ENCODE measurements around the gene GRIFIN.

GRIFIN gene

DNA sequence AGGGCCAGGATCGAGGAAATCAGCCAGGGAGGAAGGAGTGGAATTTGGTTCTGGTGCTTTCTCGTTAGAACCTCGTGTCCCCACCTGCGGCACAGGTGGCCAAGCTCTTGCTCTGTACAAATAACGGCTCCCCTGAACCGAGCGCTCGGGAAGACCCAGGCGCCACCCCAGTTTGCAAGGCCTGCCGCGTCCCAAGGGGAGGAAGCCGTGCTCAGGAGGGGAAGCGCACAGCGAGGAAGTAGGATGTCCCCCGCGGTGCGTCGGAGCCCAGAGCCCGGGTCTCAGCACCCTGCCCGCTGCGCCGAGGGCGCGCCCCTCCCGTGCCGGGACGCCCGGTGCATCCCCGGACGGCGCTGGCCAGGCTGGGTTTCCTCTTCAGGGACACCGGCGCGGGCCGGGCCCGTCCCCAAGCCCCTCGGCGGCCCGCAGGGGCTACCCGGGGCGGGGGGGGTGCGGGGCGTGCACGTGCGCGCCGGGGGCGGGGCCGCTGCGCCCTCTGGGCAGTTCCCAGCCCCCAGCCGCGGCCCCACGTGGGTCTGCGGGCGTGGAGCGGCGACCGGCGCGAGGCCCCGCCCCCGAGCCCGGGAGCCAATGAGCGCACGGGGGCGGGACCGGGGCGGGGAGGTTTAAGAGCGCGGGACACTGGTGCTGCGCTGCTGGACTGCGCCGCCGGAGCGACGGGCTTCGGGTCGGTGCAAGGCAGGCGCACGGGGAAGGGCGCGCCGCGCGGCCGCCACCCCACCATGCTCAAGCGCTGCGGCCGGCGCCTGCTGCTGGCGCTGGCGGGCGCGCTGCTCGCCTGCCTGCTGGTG, 43.1 kb upstream of the GRIFIN start, which contains the start of gene LFNG:
LFNG (plus strand) TSS at position 656 of the 812 bp plus-strand sequence; CDS start at position 744, 88 bp downstream.
- Histone ChIP-seq H3F3A (ENCODE audit: control insufficient read depth, insufficient read depth) (no peaks in the 10 kb centered on the region; the same call in 1 of the 2 replicates), H3K4me2 (ENCODE audit: low read length) (peak within 1 kb of the TSS; percentile 88), H3K36me3 (ENCODE audit: control insufficient read depth, low read length) (no peaks in the 10 kb centered on the region), H3K9me3 (ENCODE audit: control insufficient read depth, insufficient read depth, low read length) (no peaks in the 10 kb centered on the region), H3K27me3 (ENCODE audit: control insufficient read depth, low read length) (peaks cover 65% of the 10 kb centered on the region), H3K79me2 (ENCODE audit: control insufficient read depth, low read length) (no peaks in the 10 kb centered on the region), H3K4me3 (ENCODE audit: low read length) (peak within 1 kb of the TSS; percentile 73), H4K20me1 (ENCODE audit: control insufficient read depth, insufficient read depth, low read depth, low read length) (peaks cover 5% of the 10 kb centered on the region; the same call in 1 of the 2 replicates), H3K4me1 (ENCODE audit: control insufficient read depth, low read length) (peaks cover 36% of the 10 kb centered on the region), H3K9me2 (replicated peaks; ENCODE audit: control insufficient read depth, low read length) (no peaks in the 10 kb centered on the region), H3K27ac (ENCODE audit: low read depth, low read length) (no peak within 1 kb of the TSS)
- TF ChIP-seq, protein P1, sequence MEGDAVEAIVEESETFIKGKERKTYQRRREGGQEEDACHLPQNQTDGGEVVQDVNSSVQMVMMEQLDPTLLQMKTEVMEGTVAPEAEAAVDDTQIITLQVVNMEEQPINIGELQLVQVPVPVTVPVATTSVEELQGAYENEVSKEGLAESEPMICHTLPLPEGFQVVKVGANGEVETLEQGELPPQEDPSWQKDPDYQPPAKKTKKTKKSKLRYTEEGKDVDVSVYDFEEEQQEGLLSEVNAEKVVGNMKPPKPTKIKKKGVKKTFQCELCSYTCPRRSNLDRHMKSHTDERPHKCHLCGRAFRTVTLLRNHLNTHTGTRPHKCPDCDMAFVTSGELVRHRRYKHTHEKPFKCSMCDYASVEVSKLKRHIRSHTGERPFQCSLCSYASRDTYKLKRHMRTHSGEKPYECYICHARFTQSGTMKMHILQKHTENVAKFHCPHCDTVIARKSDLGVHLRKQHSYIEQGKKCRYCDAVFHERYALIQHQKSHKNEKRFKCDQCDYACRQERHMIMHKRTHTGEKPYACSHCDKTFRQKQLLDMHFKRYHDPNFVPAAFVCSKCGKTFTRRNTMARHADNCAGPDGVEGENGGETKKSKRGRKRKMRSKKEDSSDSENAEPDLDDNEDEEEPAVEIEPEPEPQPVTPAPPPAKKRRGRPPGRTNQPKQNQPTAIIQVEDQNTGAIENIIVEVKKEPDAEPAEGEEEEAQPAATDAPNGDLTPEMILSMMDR (IDR thresholded peaks at IDR 0.05; ENCODE audit: low read depth, low read length, poor library complexity, severe bottlenecking): no peak
- no peak for TF ChIP-seq EZH2phosphoT487 (IDR thresholded peaks at IDR 0.05; ENCODE audit: borderline replicate concordance, low read length)

GRCh38 chr7:2518737-2519118, 42.5 kb upstream of the GRIFIN start:
- H3K4me1 ChIP-seq (ENCODE audit: control insufficient read depth, low read length): peaks cover 32% of the 10 kb centered on the region
- no peak for TF ChIP-seq EZH2phosphoT487 (IDR thresholded peaks at IDR 0.05; ENCODE audit: borderline replicate concordance, low read length)
- TF ChIP-seq, protein P1 (IDR thresholded peaks at IDR 0.05; ENCODE audit: low read depth, low read length, poor library complexity, severe bottlenecking): no peak
- H3K9me3 ChIP-seq (ENCODE audit: control insufficient read depth, insufficient read depth, low read length): no peaks in the 10 kb centered on the region
- peaks cover 59% of the 10 kb centered on the region for H3K27me3 ChIP-seq (ENCODE audit: control insufficient read depth, low read length)
- peak overlapping the region; percentile 73 for H3K4me3 ChIP-seq (ENCODE audit: low read length)
- H3K27ac ChIP-seq (ENCODE audit: low read depth, low read length): no peak overlapping the region
- H3K9me2 ChIP-seq (replicated peaks; ENCODE audit: control insufficient read depth, low read length): no peaks in the 10 kb centered on the region
- H3F3A ChIP-seq (ENCODE audit: control insufficient read depth, insufficient read depth): no peaks in the 10 kb centered on the region; the same call in 1 of the 2 replicates
- peaks cover 5% of the 10 kb centered on the region; the same call in 1 of the 2 replicates for H4K20me1 ChIP-seq (ENCODE audit: control insufficient read depth, insufficient read depth, low read depth, low read length)
- no peaks in the 10 kb centered on the region for H3K79me2 ChIP-seq (ENCODE audit: control insufficient read depth, low read length)
- H3K4me2 ChIP-seq (ENCODE audit: low read length): peak overlapping the region; percentile 88
- no peaks in the 10 kb centered on the region for H3K36me3 ChIP-seq (ENCODE audit: control insufficient read depth, low read length)

- TF ChIP-seq, protein P1 (IDR thresholded peaks at IDR 0.05; ENCODE audit: low read depth, low read length, poor library complexity, severe bottlenecking): no peak
- TF ChIP-seq EZH2phosphoT487 (IDR thresholded peaks at IDR 0.05; ENCODE audit: borderline replicate concordance, low read length): no peak
- H3K4me1 ChIP-seq (ENCODE audit: control insufficient read depth, low read length): peaks cover 35% of the 10 kb centered on the region
- peaks cover 50% of the 10 kb centered on the region for H3K27me3 ChIP-seq (ENCODE audit: control insufficient read depth, low read length)
- no peaks in the 10 kb centered on the region for H3K9me2 ChIP-seq (replicated peaks; ENCODE audit: control insufficient read depth, low read length)
- H3K4me2 ChIP-seq (ENCODE audit: low read length): 0 out of 2 replicates have a peak overlapping the region, but pooled peaks have one; percentile 88
- H3K9me3 ChIP-seq (ENCODE audit: control insufficient read depth, insufficient read depth, low read length): no peaks in the 10 kb centered on the region
- no peak overlapping the region for H3K4me3 ChIP-seq (ENCODE audit: low read length)
- H3K27ac ChIP-seq (ENCODE audit: low read depth, low read length): no peak overlapping the region
- peaks cover 3% of the 10 kb centered on the region; the same call in 1 of the 2 replicates for H4K20me1 ChIP-seq (ENCODE audit: control insufficient read depth, insufficient read depth, low read depth, low read length)
- H3K36me3 ChIP-seq (ENCODE audit: control insufficient read depth, low read length): no peaks in the 10 kb centered on the region
- no peaks in the 10 kb centered on the region for H3K79me2 ChIP-seq (ENCODE audit: control insufficient read depth, low read length)
- H3F3A ChIP-seq (ENCODE audit: control insufficient read depth, insufficient read depth): no peaks in the 10 kb centered on the region; the same call in 1 of the 2 replicates
Measured at GRCh38 chr7:2517678-2518507, 41.7 kb upstream of the GRIFIN start.
